OCI-LY7 (cell line): Measurements from ENCODE around the gene MIPEP. TPM values are rescaled to one million over a fixed set of nuclear protein-coding genes. Genes with fewer than 3 reads are reported as not detected.

Experiments used
- BruUV-seq: library from RNA; stranded (reverse); fragments of 400-500 nt; replicated peaks from 2 replicates; lab custom pipeline; 2021; lab: Mats Ljungman, UMichigan
- CTCF ChIA-PET: fragments of 300-600 bp; sonication (Branson Sonifier 250); formaldehyde crosslinking; loops from one replicate; lab custom pipeline; 2022; ENCODE audit warnings: antibody characterized with exemption; ENCODE audit not compliant: unreplicated experiment; lab: Charles Lee
- POLR2A ChIA-PET: fragments of 300-600 bp; sonication (Branson Sonifier 250); formaldehyde crosslinking; loops from one replicate; lab custom pipeline; 2022; ENCODE audit warnings: antibody characterized with exemption; lab: Charles Lee
- DNase-seq: peaks from one replicate; pipeline ENCODE4 v3.0.0-alpha.2; 2015; ENCODE audit warnings: low spot score
- H2AFZ ChIP-seq: fragments of 200-600 bp; sonication (generic), shearing (Covaris generic); 2 replicates; pipeline ENCODE4 v1.6.1; 2014; ENCODE audit warnings: mild to moderate bottlenecking, antibody characterized with exemption, low read length, moderate library complexity
- H3K27ac ChIP-seq: fragments of 200-600 bp; sonication (generic); 2 replicates; pipeline ENCODE4 v1.5.1; 2014; ENCODE audit warnings: mixed run types, low read depth, mild to moderate bottlenecking, moderate library complexity, low read length, inconsistent platforms; ENCODE audit not compliant: poor library complexity, severe bottlenecking
- H3K36me3 ChIP-seq: fragments of 200-600 bp; sonication (generic); 2 replicates; pipeline ENCODE4 v1.6.1; 2014; ENCODE audit warnings: mild to moderate bottlenecking, antibody characterized with exemption, low read length, moderate library complexity, mixed read lengths; ENCODE audit not compliant: insufficient read depth
- H3K4me1 ChIP-seq: fragments of 200-600 bp; sonication (generic); 2 replicates; pipeline ENCODE4 v1.5.1; 2014; ENCODE audit warnings: mild to moderate bottlenecking, low read length; ENCODE audit not compliant: insufficient read depth, poor library complexity, severe bottlenecking
- H3K4me2 ChIP-seq: fragments of 200-600 bp; sonication (generic); 2 replicates; pipeline ENCODE4 v1.6.1; 2014; ENCODE audit warnings: mild to moderate bottlenecking, low read length
- H3K4me3 ChIP-seq: fragments of 200-600 bp; sonication (generic); 2 replicates; pipeline ENCODE4 v1.5.1; 2014; ENCODE audit warnings: mild to moderate bottlenecking, low read depth, low read length; ENCODE audit not compliant: poor library complexity, severe bottlenecking
- H3K79me2 ChIP-seq: fragments of 200-600 bp; sonication (generic); 2 replicates; pipeline ENCODE4 v1.6.1; 2016; ENCODE audit warnings: low read depth, mild to moderate bottlenecking, low read length, moderate library complexity, mixed read lengths; ENCODE audit not compliant: insufficient read depth
- H3K9me2 ChIP-seq: fragments of 200-600 bp; sonication (generic); 2 replicates; pipeline ENCODE4 v1.6.1; 2016; ENCODE audit warnings: mild to moderate bottlenecking, low read length, mixed read lengths; ENCODE audit not compliant: insufficient read depth
- H3K9me3 ChIP-seq: fragments of 200-600 bp; sonication (generic); 2 replicates; pipeline ENCODE4 v1.6.1; 2014; ENCODE audit warnings: mild to moderate bottlenecking, mixed run types, low read length, mixed read lengths
- H4K20me1 ChIP-seq: fragments of 200-600 bp; sonication (generic); 2 replicates; pipeline ENCODE4 v1.6.1; 2014; ENCODE audit warnings: mild to moderate bottlenecking, antibody characterized with exemption, low read length, moderate library complexity, mixed read lengths; ENCODE audit not compliant: insufficient read depth
- EZH2phosphoT487 ChIP-seq: fragments of 200-600 bp; sonication (generic); IDR thresholded peaks from 2 replicates; pipeline ENCODE4 v1.6.1; 2018; ENCODE audit warnings: low read depth, borderline replicate concordance, mild to moderate bottlenecking, mixed run types, antibody characterized with exemption, low read length, moderate library complexity, mixed read lengths
- intact Hi-C: fragments of 100-400 bp; cut with micrococcal nuclease; formaldehyde crosslinking; loops from one replicate; pipeline ENCODE4 v1.10.0; 2022; ENCODE audit not compliant: unreplicated experiment
- total RNA-seq, 2 experiments: library from RNA; depleted of rRNA in 1 of 2; stranded (reverse); fragments of >200 nt in 1 of 2; shearing (Covaris generic) in 1 of 2; gene quantifications; 2 replicates each; pipeline ENCODE4 v1.2.3, GENCODE V29; 2014 to 2022
- TF ChIP-seq, protein P1 (sequence below): fragments of 200-600 bp; sonication (generic); conservative IDR thresholded peaks from 2 replicates; pipeline ENCODE4 v1.5.1; 2014; ENCODE audit warnings: mild to moderate bottlenecking, antibody characterized with exemption, low read length, moderate library complexity, mixed read lengths

The MIPEP gene
- total RNA-seq, 2 experiments from 2014 or later = 13.5 to 15.7 TPM

DNA sequence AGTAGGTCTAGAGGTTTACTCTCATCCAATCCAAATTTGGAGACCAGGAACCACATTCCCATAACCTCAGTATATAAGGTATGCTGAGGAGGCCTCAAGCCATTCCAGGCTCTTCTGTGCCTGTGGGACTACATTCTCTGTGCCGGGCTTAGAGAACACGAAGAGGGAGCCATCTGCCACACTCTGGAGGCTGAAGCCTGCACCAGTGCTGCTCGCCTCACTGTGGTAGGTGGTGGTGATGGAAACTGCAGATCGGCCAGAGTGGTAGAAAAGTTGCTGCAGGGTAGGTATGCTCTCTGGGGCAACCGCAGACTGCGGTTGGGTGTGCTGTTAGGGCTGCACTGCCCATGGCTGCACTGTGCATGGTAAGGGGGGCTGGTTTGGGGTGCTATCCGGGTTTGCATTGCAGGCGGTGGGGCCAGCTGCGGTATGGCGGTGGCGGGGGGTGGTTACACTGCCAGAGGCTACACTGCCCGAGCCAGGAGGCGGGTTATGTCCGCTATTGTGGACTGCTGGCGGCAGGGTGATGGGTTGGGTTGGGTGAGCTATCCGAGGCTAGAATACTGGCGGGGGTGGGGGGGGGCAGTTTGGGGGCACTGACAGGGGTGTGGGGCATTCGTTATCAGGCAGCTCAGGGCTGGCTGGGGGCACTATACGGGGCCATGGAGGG, 174.0 kb downstream of the MIPEP start:
- Histone ChIP-seq H3K9me2 (no peaks in the 10 kb centered on the region), H3K9me3 (no peaks in the 10 kb centered on the region), H3K79me2 (no peaks in the 10 kb centered on the region), H3K4me2 (no peak overlapping the region), H4K20me1 (no peaks in the 10 kb centered on the region), H3K4me1 (no peaks in the 10 kb centered on the region), H3K36me3 (no peaks in the 10 kb centered on the region), H3K4me3 (no peak overlapping the region), H3K27ac (no peak overlapping the region), H2AFZ (no peak overlapping the region)
- no peak for DNase-seq
- intact Hi-C loops = loop anchor here (1.0 kb wide), 1 partner anchor 156 kb away; no protein-coding TSS in a partner anchor
- TF ChIP-seq, protein P1, sequence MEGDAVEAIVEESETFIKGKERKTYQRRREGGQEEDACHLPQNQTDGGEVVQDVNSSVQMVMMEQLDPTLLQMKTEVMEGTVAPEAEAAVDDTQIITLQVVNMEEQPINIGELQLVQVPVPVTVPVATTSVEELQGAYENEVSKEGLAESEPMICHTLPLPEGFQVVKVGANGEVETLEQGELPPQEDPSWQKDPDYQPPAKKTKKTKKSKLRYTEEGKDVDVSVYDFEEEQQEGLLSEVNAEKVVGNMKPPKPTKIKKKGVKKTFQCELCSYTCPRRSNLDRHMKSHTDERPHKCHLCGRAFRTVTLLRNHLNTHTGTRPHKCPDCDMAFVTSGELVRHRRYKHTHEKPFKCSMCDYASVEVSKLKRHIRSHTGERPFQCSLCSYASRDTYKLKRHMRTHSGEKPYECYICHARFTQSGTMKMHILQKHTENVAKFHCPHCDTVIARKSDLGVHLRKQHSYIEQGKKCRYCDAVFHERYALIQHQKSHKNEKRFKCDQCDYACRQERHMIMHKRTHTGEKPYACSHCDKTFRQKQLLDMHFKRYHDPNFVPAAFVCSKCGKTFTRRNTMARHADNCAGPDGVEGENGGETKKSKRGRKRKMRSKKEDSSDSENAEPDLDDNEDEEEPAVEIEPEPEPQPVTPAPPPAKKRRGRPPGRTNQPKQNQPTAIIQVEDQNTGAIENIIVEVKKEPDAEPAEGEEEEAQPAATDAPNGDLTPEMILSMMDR = no peak
- no peak for TF ChIP-seq EZH2phosphoT487
- CTCF ChIA-PET = no interaction called here
- POLR2A ChIA-PET = interaction anchor here (1.3 kb wide), 1 partner anchor 17 kb away, joined by 3 read pairs; no protein-coding TSS in a partner anchor
- BruUV-seq = no TSS peak

DNA sequence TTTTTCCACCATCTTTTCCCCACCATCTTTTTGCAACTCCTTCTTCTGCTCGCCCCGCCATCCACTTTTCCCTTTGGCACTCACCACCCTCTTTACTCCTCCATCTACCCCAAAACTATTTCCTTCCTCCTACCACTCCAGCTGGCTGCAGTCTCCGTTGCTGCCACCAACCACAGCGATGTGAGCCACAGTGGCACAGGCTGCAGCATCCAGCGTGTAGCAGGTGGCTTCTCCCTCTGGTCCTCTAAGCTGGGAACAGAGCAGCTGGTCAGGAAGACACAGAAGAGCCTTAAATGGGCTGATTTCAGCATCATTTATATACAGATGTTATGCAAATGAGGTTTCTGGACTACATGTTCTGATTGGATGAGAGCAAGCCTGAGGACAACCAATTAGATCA, 174.5 kb downstream of the MIPEP start:
- Histone ChIP-seq H3K9me3 (no peaks in the 10 kb centered on the region), H3K4me3 (no peak overlapping the region), H3K36me3 (no peaks in the 10 kb centered on the region), H4K20me1 (no peaks in the 10 kb centered on the region), H2AFZ (no peak overlapping the region), H3K9me2 (no peaks in the 10 kb centered on the region), H3K79me2 (no peaks in the 10 kb centered on the region), H3K4me1 (no peaks in the 10 kb centered on the region), H3K4me2 (no peak overlapping the region), H3K27ac (no peak overlapping the region)
- intact Hi-C loops = loop anchor here (1.0 kb wide), 1 partner anchor 157 kb away; no protein-coding TSS in a partner anchor
- no TSS peak for BruUV-seq
- POLR2A ChIA-PET = no interaction called here
- DNase-seq = no peak
- TF ChIP-seq, protein P1 = no peak
- no peak for TF ChIP-seq EZH2phosphoT487
- CTCF ChIA-PET = no interaction called here

DNA sequence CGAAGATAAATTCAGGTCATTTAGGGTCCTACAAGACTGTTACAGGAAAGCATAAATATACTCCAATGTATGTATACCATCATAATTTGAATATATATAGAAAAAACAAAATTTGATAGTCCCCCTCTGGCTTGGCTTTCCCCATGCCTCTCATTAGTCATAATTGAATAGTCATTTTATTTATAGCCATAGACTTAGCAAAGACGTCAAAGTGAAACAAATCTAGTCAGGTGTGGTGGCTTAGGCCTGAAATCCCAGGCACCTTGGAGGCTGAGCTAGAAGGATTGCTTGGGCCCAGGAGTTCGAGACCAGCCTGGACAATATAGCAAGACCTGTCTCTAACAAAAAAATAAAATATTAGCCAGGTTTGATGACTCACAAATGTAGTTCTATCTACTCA, 177.8 kb downstream of the MIPEP start:
- intact Hi-C loops = no loop called here
- Histone ChIP-seq H3K79me2 (no peaks in the 10 kb centered on the region), H3K4me2 (no peak overlapping the region), H3K4me1 (no peaks in the 10 kb centered on the region), H3K36me3 (no peaks in the 10 kb centered on the region), H2AFZ (no peak overlapping the region), H3K27ac (no peak overlapping the region), H3K4me3 (no peak overlapping the region), H3K9me3 (no peaks in the 10 kb centered on the region), H3K9me2 (no peaks in the 10 kb centered on the region), H4K20me1 (no peaks in the 10 kb centered on the region)
- ChIA-PET CTCF (no interaction called here), POLR2A (no interaction called here)
- TF ChIP-seq, protein P1 = no peak
- TF ChIP-seq EZH2phosphoT487 = no peak
- BruUV-seq = no TSS peak
- DNase-seq = no peak
